ENCODE results near the gene IL3RA. TPM values are rescaled to one million over a fixed set of nuclear protein-coding genes. Genes with fewer than 3 reads are reported as not detected.
"Not testable (repeated sequence)": the region's sequence is repeated elsewhere in the genome, so short reads cannot be mapped to it uniquely, and the experiment has no call there.

Gene IL3RA
- total RNA-seq, 1 donor: 0.09 TPM

DNA sequence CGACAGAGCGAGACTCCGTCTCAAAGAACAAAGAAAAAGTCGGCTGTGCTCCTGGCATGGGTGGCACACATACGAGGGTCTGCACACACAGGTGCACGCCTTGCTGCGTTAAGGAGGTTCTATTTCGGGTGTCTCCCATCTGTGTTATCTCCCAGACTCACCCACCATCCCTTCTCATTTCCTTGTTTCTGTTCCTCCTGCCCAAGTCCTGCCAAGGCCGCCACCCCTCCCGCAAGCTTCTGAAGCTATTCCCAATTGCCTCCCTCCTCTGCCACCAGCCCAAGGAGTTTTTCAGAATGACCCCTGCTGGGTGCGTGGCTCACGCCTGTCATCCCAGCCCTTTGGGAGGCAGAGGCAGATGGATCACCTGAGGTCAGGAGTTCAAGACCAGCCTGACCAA lies 6.0 kb upstream of the IL3RA start:
- no peak overlapping the region for H3K4me3 ChIP-seq (ENCODE audit: low read depth, low read length)
- TF ChIP-seq, protein P1, sequence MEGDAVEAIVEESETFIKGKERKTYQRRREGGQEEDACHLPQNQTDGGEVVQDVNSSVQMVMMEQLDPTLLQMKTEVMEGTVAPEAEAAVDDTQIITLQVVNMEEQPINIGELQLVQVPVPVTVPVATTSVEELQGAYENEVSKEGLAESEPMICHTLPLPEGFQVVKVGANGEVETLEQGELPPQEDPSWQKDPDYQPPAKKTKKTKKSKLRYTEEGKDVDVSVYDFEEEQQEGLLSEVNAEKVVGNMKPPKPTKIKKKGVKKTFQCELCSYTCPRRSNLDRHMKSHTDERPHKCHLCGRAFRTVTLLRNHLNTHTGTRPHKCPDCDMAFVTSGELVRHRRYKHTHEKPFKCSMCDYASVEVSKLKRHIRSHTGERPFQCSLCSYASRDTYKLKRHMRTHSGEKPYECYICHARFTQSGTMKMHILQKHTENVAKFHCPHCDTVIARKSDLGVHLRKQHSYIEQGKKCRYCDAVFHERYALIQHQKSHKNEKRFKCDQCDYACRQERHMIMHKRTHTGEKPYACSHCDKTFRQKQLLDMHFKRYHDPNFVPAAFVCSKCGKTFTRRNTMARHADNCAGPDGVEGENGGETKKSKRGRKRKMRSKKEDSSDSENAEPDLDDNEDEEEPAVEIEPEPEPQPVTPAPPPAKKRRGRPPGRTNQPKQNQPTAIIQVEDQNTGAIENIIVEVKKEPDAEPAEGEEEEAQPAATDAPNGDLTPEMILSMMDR (IDR thresholded peaks at IDR 0.05; ENCODE audit: insufficient read depth, low read length): no peak
- DNase-seq (ENCODE audit: low read depth): no peak

DNA sequence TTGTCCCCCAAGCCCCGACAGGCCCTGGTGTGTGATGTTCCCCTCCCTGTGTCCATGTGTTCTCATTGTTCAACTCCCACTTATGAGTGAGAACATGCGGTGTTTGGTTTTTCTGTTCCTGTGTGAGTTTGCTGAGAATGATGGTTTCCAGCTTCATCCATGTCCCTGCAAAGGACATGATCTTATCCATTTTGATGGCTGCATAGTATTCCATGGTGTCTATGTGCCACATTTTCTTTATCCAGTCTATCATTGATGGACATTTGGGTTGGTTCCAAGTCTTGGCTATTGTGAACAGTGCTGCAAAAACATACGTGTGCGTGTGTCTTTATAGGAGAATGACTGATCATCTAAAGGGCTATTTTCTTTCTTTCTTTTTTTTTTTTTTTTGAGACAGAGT lies 4.2 kb upstream of the IL3RA start:
- not testable (repeated sequence) for H3K4me3 ChIP-seq (ENCODE audit: low read depth, low read length); DNase-seq (ENCODE audit: low read depth)

DNA sequence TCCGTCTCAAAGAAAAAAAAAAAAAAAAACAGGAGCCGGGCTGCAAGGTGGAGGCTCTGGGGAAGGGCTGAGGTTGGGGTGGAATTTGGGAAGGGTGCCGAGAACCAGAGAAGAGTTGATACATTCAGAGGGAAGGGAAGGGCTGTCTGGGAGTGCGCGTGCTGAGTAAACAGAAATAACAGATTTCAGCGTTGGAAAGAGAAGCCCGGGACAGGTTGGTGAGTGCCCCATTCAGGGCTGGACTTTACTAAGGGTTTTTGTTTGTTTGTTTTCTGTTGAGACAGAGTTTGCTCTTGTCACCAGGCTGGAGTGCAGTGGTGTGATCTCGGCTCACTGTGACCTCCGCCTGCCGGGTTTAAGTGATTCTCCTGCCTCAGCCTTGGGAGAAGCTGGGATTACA lies 1.7 kb upstream of the IL3RA start:
- no peak for DNase-seq (ENCODE audit: low read depth)
- TF ChIP-seq, protein P1 (IDR thresholded peaks at IDR 0.05; ENCODE audit: insufficient read depth, low read length): no peak
- H3K4me3 ChIP-seq (ENCODE audit: low read depth, low read length): no peak overlapping the region

DNA sequence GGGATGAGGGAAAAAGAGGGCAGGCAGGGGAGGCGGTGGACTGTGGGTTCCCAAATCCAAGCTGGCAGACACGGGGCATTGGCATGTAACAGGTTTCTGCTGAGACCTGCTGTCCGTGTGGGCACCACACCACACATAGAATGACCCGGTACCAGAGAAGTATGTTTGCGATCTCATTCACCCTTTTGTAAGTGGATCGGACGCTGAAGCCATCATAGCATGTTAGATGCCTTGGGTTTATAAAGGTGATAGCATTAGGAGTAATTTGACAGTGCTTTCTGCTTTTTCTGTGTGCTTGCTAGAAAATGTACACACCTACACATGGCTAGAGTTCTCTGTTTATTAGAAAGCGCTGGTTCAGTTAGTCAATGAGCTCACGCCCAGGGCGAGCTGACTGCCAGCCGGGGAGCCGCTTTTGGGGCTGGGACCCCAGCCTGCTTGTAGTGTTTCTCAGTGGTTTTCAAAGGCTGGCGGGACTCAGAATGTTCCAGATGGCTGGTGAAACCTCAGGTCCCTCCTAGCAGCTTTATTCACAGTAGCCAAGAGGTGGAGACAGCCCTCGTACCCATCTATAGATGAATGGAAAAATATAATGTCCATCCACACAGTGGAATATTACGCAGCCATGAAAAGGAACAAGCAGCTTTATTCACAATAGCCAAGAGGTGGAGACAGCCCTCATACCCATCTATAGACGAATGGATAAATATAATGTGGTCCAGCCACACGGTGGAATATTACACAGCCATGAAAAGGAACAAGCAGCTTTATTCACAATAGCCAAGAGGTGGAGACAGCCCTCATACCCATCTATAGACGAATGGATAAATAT lies 579 bp downstream of the IL3RA start:
- no peak for DNase-seq (ENCODE audit: low read depth)
- no peak overlapping the region for H3K4me3 ChIP-seq (ENCODE audit: low read depth, low read length)
- TF ChIP-seq, protein P1 (IDR thresholded peaks at IDR 0.05; ENCODE audit: insufficient read depth, low read length): no peak

DNA sequence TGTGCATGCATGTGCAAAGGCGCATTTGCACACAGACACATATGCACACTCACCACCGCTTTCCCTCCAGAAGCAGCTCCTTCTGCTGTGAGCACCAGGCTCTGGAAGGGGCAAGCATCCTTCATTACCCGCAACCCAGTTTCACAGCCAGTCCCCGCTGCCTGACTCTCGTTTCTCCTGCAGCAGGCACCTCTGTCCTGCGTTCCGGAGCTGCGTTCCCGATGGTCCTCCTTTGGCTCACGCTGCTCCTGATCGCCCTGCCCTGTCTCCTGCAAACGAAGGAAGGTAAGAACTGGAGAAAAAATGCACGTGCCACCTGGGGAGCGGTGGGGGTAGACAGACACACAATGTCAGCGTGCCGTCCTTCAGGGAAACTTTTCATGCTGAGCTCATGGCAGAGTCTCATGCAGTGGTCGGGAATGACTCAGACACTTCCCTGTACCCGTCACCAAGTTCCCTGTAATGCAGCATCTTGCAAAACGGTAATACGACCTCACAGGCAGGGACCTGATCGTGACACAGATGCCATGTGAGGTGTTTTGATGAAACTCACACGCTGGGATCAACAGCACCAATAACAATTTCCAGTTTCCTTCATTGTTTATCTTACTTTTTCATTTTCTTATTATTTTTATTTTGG lies 5.1 kb downstream of the IL3RA start:
- DNase-seq (ENCODE audit: low read depth): no peak
- H3K4me3 ChIP-seq (ENCODE audit: low read depth, low read length): no peak overlapping the region
- TF ChIP-seq, protein P1 (IDR thresholded peaks at IDR 0.05; ENCODE audit: insufficient read depth, low read length): no peak

DNA sequence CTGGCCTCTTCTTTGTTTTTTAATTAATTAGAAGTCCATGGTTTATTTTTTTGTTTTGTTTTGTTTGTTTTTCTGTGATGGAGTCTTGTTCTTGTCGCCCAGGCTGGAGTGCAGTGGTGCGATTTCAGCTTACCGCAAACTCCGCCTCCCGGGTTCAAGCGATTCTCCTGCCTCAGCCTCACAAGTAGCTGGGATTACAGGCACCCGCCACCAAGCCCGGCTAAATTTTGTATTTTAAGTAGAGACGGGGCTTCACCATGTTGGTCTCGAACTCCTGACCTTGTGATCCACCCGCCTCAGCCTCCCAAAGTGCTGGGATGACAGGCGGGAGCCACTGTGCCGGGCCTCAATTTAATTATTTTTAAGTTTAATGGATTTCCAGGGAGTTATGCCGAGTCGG lies 13.0 kb downstream of the IL3RA start:
- not testable (repeated sequence) for DNase-seq (ENCODE audit: low read depth); H3K4me3 ChIP-seq (ENCODE audit: low read depth, low read length)

DNA sequence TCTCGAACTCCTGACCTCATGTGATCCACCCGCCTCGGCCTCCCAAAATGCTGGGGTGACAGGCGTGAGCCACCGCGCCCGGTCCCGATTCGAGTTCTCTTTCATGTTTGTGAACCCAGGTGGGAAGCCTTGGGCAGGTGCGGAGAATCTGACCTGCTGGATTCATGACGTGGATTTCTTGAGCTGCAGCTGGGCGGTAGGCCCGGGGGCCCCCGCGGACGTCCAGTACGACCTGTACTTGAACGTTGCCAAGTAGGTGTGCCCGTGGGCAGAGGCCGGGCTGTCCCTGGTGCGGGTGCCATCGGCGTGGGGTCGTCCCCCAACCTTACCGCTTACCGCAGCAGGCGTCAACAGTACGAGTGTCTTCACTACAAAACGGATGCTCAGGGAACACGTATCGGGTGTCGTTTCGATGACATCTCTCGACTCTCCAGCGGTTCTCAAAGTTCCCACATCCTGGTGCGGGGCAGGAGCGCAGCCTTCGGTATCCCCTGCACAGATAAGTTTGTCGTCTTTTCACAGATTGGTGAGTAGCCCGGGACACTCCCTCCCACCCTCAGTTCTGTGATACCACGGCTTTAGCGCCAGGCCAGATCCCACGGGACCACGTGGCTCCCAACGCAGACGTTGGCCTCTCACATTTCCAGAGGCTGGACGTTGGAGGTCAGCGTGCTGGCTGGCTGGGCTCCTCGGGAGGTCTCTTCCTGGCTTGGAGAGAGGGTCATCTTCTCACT lies 15.6 kb downstream of the IL3RA start:
- TF ChIP-seq, protein P1 (IDR thresholded peaks at IDR 0.05; ENCODE audit: insufficient read depth, low read length): no peak
- DNase-seq (ENCODE audit: low read depth): no peak
- H3K4me3 ChIP-seq (ENCODE audit: low read depth, low read length): no peak overlapping the region
